Measurements from ENCODE around the gene AMZ1.

The AMZ1 gene

GRCh38 chr7:2757361-2757903 lies 69.4 kb downstream of the AMZ1 start:
- DNase-seq, result no peak

GRCh38 chr7:2757904-2758672 lies 70.1 kb downstream of the AMZ1 start:
- peak; percentile 73 for DNase-seq

GRCh38 chr7:2758673-2759616 lies 70.9 kb downstream of the AMZ1 start:
- DNase-seq, result no peak

- DNase-seq, result peak; percentile 73
Measured at GRCh38 chr7:2759736-2760097, 71.7 kb downstream of the AMZ1 start.

GRCh38 chr7:2760098-2760889 lies 72.3 kb downstream of the AMZ1 start:
- DNase-seq, result peak; percentile 56

- no peak for DNase-seq
Measured at GRCh38 chr7:2761131-2761624, 73.2 kb downstream of the AMZ1 start.

- no peak for DNase-seq
Measured at GRCh38 chr7:2761801-2762497, 73.9 kb downstream of the AMZ1 start.

GRCh38 chr7:2763597-2763996 lies 75.6 kb downstream of the AMZ1 start:
- no peak for DNase-seq

- no peak for DNase-seq
Measured at GRCh38 chr7:2764621-2765020, 76.6 kb downstream of the AMZ1 start.

All from femur (tissue), 1 donor.